Thyroid gland (tissue), 4 donors: ENCODE measurements around the gene CCND2.

Experiments used
- POLR2A ChIP-seq, 2 donors: fragments of 450-650 bp; IDR thresholded peaks; one replicate each; pipeline ENCODE4 v1.6.1; 2017; ENCODE audit warnings: antibody characterized with exemption in 2 of 2, mild to moderate bottlenecking in 2 of 2, moderate library complexity in 1 of 2
- TF ChIP-seq, protein P1 (sequence below), 6 experiments: fragments of 200-600 bp in 3 of 6; fragments of 450-650 bp in 3 of 6; sonication (generic) in 3 of 6; IDR thresholded peaks; one replicate each; pipeline ENCODE4 v1.5.1; 2016 to 2019; ENCODE audit warnings: antibody characterized with exemption in 6 of 6, mild to moderate bottlenecking in 2 of 6, inconsistent platforms in 1 of 6, moderate library complexity in 1 of 6

DNA sequence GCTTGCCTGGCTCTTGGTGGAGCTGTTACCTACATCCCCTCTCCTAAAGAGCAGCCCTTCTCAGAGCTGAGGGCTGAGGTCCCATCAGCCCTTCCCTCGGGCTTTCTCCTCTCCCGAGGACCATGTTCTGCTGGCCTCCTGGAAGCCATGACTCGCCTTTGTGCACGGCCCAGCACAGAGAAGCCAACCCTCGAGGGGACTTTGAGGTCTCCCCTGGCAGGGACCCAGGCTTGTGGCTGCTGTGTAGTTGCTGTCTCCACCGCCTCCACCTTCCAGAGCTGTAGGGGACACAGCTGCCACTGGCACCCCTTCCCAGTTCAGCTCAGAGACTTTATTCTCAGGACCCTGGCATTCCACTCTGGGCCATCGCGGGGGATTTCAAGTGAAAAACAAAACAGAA is 22.9 kb upstream of the CCND2 start:
- TF ChIP-seq, protein P1, sequence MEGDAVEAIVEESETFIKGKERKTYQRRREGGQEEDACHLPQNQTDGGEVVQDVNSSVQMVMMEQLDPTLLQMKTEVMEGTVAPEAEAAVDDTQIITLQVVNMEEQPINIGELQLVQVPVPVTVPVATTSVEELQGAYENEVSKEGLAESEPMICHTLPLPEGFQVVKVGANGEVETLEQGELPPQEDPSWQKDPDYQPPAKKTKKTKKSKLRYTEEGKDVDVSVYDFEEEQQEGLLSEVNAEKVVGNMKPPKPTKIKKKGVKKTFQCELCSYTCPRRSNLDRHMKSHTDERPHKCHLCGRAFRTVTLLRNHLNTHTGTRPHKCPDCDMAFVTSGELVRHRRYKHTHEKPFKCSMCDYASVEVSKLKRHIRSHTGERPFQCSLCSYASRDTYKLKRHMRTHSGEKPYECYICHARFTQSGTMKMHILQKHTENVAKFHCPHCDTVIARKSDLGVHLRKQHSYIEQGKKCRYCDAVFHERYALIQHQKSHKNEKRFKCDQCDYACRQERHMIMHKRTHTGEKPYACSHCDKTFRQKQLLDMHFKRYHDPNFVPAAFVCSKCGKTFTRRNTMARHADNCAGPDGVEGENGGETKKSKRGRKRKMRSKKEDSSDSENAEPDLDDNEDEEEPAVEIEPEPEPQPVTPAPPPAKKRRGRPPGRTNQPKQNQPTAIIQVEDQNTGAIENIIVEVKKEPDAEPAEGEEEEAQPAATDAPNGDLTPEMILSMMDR (IDR thresholded peaks at IDR 0.05) = no peak
- no peak for TF ChIP-seq POLR2A (IDR thresholded peaks at IDR 0.05)
